Medulla oblongata (tissue), 1 donor: ENCODE measurements around the gene LTO1.

ENCODE experiments used
- DNase-seq: peaks from one replicate; pipeline ENCODE4 v3.0.0-alpha.2; 2015; ENCODE audit errors: extremely low spot score

The LTO1 gene

DNA sequence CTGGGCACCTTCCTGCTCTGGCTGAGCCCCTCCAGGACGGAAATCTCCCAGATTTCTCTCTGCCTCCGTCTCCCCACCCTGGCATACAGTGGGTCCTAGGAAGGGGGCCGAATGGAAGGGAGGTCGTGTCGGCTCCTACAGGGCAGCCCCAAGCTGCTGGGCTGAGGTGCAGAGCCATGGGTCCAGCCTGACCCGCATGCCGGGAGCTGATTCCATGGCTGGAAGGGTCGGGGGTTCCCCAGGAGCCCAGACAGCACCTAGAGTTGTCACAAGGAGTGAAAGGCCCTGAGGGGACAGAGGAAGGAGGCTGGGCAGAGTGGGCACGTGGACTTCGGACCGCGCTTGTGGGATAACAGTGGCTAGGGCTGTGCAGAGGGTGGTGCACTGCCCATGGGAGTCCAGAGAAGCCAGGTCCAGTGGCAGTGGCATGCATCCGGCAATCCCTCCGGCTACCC, 17.7 kb downstream of the LTO1 start:
- no peak for DNase-seq

DNA sequence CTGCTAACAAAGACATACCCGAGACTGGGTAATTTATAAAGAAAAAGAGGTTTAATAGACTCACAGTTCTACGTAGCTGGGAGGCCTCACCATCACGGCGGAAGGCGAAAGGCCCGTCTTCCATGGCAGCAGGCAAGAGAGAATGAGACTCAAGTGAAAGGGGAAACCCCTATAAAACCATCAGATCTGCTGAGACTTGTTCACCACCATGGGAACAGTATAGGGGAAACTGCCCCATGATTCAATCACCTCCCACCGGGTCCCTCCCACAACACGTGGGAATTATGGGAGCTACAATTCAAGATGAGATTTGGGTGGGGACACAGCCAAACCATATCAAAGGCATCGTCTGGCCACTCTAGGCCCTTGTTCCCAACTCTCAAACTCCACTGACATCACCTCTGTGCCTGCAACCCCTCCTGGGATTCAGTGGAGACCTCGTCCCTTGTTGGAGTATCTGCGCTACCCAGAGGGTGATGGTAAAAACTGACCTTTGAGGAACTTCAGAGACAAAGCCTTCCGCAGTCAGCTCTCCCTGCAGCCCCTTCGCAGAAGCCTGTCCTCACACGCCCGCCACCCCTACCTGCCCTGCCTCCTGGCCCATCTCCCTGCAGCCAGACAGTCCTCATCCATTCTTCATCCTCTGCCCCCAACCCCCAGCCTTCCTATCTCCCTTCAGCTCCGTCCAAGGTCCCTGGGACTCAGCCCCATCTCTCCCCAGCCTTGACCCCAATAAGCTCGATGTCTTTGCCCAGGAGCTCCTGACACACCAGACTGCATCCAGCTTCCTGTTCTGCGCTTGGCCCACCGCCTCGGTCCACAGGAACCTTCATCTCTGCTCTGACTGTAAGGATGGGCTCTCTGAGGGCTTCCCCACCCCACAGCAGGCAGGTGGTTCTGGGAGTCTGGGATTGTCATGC, 18.4 kb downstream of the LTO1 start:
- no peak for DNase-seq

- no peak for DNase-seq
These were observed 19.4 kb downstream of the LTO1 start for GRCh38 chr11:69655479-69656428.

DNA sequence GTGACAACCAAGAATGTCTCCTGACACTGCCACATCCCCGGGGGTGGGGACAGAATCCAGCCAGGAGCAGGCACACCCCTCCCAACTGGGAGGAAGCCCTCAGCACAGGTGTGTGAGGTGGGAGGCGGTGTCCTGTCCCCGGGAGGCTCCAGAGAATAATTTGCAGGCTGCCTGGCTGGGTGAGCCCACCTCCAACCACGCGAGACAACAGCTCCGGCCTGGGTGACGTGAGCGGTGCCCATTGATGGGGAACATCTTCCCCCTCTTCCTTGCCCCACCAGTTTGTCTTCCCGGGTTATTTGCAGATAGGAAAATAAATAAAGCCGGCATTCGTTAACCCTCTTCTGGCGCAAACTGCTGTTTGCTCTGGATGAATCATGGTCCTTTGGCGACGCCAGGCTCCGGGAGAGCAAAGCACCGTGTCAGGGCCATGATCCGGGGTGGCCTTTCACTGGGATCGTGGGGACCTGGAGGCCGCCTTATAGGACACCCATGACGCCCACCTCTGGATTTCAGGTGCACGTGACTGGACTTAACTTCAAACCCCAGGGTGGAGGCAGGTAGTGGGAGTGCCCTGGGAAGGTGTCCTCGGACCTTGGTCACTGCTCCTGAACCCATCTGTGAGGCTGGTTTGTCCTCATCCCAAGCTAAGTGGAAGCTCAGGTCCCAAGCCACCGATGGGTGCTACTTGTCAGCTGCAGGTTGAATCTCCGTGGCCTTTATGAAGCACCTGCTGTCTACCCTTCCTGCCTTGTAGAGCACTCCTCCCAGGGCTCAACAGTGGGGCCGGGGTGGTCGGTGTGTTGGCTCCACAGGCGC, 20.3 kb downstream of the LTO1 start:
- DNase-seq = no peak

- DNase-seq = no peak
These were observed 21.0 kb downstream of the LTO1 start for GRCh38 chr11:69654001-69654659.

- DNase-seq = no peak
These were observed 21.7 kb downstream of the LTO1 start for GRCh38 chr11:69653406-69653960.

GRCh38 chr11:69652999-69653398, 22.2 kb downstream of the LTO1 start:
- DNase-seq = no peak

DNA sequence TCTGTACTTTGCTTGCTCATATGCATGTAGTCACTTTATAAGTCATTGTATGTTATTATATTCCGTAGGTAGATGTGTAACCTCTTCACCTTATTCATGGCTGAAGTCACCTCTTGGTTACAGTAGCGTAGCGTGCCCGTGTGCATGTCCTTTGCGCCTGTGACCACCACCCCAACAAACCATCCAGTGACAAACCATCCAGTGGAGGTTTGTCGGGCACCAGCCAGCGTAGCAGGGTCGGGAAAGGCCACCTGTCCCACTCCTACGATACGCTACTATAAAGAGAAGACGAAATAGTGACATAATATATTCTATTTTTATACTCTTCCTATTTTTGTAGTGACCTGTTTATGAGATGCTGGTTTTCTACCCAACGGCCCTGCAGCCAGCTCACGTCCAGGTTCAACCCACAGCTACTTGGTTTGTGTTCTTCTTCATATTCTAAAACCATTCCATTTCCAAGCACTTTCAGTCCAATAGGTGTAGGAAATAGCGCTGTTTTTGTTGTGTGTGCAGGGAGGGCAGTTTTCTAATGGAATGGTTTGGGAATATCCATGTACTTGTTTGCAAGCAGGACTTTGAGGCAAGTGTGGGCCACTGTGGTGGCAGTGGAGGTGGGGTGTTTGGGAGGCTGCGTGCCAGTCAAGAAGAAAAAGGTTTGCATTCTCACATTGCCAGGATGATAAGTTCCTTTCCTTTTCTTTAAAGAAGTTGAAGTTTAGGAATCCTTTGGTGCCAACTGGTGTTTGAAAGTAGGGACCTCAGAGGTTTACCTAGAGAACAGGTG, 23.1 kb downstream of the LTO1 start:
- no peak for DNase-seq

DNA sequence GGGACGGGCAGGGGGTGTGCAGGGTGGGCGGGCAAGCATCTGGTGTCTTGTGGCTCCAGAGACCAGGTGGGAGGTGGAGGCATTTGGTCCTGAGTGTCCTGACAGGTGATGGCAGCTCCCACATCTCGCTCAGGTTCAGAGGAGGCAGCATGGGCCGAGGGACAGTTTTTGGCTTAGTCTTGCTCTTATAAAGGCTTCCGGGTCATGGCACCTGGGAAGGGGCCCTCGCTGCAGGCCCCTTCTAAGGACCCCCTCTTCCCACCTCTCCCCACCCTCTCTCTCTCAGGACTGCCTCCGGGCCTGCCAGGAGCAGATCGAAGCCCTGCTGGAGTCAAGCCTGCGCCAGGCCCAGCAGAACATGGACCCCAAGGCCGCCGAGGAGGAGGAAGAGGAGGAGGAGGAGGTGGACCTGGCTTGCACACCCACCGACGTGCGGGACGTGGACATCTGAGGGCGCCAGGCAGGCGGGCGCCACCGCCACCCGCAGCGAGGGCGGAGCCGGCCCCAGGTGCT, 24.3 kb downstream of the LTO1 start:
- DNase-seq = no peak

GRCh38 chr11:69650081-69650831, 24.9 kb downstream of the LTO1 start:
- no peak for DNase-seq

- no peak for DNase-seq
These were observed 25.6 kb downstream of the LTO1 start for GRCh38 chr11:69649576-69649900.

GRCh38 chr11:69648679-69649575, 26.2 kb downstream of the LTO1 start:
- no peak for DNase-seq

DNA sequence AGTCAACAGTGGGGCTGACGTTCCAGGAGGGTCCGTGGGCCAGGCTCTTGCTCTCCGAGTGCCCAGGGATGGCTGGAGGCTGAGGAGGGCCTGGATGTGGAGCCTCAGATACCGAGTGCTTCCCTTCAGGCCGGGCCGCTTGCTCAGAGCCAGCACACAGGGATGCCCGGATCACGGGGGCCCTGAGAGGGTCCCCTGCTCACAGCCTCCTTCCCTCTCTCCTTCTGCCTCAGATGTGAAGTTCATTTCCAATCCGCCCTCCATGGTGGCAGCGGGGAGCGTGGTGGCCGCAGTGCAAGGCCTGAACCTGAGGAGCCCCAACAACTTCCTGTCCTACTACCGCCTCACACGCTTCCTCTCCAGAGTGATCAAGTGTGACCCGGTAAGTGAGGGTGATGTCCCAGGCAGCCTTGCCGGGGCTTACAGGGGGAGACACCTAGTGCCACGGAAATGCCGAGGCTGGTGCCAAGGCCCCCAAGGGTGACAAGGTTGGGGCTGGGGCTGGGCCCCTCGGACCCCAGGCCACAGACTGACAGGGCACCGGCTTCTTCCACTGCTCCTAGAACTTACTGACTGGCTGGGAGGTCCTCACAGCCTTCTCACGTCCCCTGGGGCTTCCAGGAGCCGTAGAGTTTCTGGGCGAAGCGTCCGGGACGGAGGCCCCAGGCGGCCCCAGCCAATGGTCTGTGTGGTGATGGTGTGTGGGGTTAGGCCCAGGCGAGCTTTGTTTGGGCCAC, 27.2 kb downstream of the LTO1 start:
- DNase-seq = no peak

DNA sequence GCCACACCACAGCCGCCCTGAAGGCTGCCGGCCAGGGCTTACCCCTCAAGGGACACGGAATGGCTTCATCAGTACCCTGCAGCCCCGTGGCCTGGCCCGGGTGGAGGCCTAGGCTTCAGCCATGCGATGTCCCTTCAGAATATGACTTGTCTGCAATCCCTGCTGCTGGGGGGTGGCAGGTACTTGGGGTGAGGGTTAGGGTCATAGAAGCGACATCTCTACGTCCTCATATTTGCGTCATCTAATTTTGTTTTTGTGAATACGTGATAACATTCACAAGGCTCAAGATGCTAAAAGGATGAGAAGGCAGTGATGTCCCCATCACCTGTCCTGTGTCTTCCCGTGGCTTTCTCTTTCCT, 27.8 kb downstream of the LTO1 start:
- DNase-seq = no peak

GRCh38 chr11:69646493-69647389, 28.4 kb downstream of the LTO1 start:
- no peak for DNase-seq

GRCh38 chr11:69645801-69646492, 29.2 kb downstream of the LTO1 start:
- DNase-seq = no peak
